ENCODE data around the gene GLRA2.
"Not testable (repeated sequence)": the region's sequence is repeated elsewhere in the genome, so short reads cannot be mapped to it uniquely, and the experiment has no call there.

GLRA2 gene

GRCh38 chrX:14598330-14598729, 69.0 kb downstream of the GLRA2 start:
- Histone ChIP-seq H3K27ac (ENCODE audit: low read length) (no peak overlapping the region), H3K36me3 (ENCODE audit: insufficient read depth, low read depth, low read length) (no peaks in the 10 kb centered on the region), H3K9me3 (ENCODE audit: insufficient read depth, low read depth, low read length) (no peaks in the 10 kb centered on the region), H3K4me1 (ENCODE audit: insufficient read depth, low read length) (peaks cover 9% of the 10 kb centered on the region; the same call in 1 of the 2 replicates), H3K9ac (ENCODE audit: low read depth, low read length) (no peak overlapping the region), H3K27me3 (ENCODE audit: insufficient read depth, low read length) (no peaks in the 10 kb centered on the region), H3K4me3 (ENCODE audit: low read length) (no peak overlapping the region)

DNA sequence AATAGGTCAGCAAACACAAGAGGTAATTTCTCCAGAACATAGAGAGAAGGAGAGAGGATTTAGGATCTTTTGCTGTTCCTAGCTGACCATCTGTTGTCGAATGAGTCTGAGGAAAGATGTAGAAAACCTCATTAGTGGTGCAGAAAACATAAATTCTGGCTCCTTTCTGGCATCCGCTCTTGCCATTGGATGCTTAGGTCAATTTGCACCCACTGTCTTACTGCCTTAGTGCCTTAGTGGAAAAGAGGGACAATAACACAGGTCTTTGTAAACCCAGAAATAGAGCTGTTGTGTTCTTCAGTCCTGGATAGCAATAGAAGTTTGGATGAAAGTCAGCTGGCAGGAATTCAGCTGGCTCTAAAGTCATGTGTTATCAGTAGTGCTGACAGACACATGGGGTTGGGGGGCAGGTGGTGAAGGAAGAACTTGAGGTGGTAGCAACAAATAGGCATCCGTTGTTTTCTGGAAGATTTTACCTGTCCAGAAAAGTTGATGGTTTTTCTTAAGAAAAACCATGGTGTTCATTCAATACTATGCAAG, 78.2 kb downstream of the GLRA2 start:
- Histone ChIP-seq H3K36me3 (ENCODE audit: insufficient read depth, low read depth, low read length) (no peaks in the 10 kb centered on the region), H3K27ac (ENCODE audit: low read length) (no peak overlapping the region), H3K4me1 (ENCODE audit: insufficient read depth, low read length) (no peaks in the 10 kb centered on the region), H3K4me3 (ENCODE audit: low read length) (no peak overlapping the region), H3K9me3 (ENCODE audit: insufficient read depth, low read depth, low read length) (no peaks in the 10 kb centered on the region), H3K9ac (ENCODE audit: low read depth, low read length) (no peak overlapping the region), H3K27me3 (ENCODE audit: insufficient read depth, low read length) (no peaks in the 10 kb centered on the region)

GRCh38 chrX:14612450-14612849, 83.1 kb downstream of the GLRA2 start:
- H3K9me3 ChIP-seq (ENCODE audit: insufficient read depth, low read depth, low read length); H3K4me1 ChIP-seq (ENCODE audit: insufficient read depth, low read length); H3K4me3 ChIP-seq (ENCODE audit: low read length); H3K36me3 ChIP-seq (ENCODE audit: insufficient read depth, low read depth, low read length); H3K27ac ChIP-seq (ENCODE audit: low read length); H3K27me3 ChIP-seq (ENCODE audit: insufficient read depth, low read length); H3K9ac ChIP-seq (ENCODE audit: low read depth, low read length): not testable (repeated sequence)

DNA sequence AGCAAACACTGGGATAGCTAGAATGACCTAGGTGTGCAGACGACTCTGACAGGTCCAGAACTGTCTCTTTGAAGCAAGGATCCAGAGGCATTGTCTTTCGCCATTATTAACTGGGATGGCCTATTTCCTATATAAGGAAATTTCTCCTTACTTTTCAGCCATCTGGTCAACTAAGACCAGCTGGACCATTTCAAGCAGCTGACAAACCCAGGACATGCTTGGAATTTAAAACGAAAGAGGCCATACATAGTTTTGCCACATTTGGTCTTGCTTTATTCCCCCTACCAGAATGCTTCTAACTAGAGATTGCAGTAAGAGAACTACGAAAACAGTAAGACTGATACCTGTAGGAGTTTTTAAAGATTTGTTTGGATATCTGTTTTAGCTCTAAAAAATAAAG, 87.0 kb downstream of the GLRA2 start:
- no peak overlapping the region for H3K4me3 ChIP-seq (ENCODE audit: low read length)
- no peaks in the 10 kb centered on the region for H3K36me3 ChIP-seq (ENCODE audit: insufficient read depth, low read depth, low read length)
- no peak overlapping the region for H3K27ac ChIP-seq (ENCODE audit: low read length)
- H3K4me1 ChIP-seq (ENCODE audit: insufficient read depth, low read length) = no peaks in the 10 kb centered on the region
- no peaks in the 10 kb centered on the region for H3K27me3 ChIP-seq (ENCODE audit: insufficient read depth, low read length)
- H3K9me3 ChIP-seq (ENCODE audit: insufficient read depth, low read depth, low read length) = no peaks in the 10 kb centered on the region
- H3K9ac ChIP-seq (ENCODE audit: low read depth, low read length) = no peak overlapping the region

- H3K4me3 ChIP-seq (ENCODE audit: low read length) = no peak overlapping the region
- H3K4me1 ChIP-seq (ENCODE audit: insufficient read depth, low read length) = no peaks in the 10 kb centered on the region
- H3K36me3 ChIP-seq (ENCODE audit: insufficient read depth, low read depth, low read length) = no peaks in the 10 kb centered on the region
- no peak overlapping the region for H3K27ac ChIP-seq (ENCODE audit: low read length)
- H3K27me3 ChIP-seq (ENCODE audit: insufficient read depth, low read length) = no peaks in the 10 kb centered on the region
- H3K9ac ChIP-seq (ENCODE audit: low read depth, low read length) = no peak overlapping the region
- H3K9me3 ChIP-seq (ENCODE audit: insufficient read depth, low read depth, low read length) = no peaks in the 10 kb centered on the region
Observed at GRCh38 chrX:14616836-14617235, 87.5 kb downstream of the GLRA2 start.

DNA sequence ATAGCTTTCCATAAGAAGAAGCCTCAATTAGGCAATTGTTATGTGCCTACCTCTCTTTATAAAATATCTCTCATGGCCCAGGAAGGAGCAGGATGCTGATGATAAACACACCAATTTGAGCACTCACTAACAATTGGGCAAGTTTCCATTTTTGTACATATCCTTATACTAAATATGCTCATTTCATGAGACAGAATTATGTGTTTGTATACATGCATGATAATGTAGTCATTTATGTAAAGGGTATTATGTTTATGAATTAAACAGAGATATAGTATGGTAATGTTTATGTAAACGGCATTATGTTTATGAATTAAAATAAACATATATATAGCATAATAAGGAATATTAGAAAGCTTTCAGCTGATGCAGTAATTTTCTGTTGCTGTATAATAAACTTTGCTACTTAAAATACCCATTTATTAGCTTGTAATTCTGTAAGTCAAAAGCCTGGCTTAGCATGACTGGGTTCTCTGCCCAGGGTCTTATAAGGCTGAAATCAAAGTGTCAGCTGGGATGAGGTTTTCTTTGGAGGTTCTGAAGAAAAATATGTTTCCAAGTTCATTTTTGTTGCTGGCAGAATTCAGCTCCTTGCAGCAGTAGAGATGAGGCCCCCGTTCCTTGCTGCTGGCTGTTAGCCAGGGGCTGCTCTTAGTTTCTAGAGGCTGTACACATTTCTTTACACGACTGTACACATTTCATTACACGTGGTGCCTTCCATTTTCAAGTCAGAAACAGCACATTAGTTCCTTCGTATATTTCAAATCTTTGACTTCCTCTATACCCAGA, 89.0 kb downstream of the GLRA2 start:
- Histone ChIP-seq H3K9me3 (ENCODE audit: insufficient read depth, low read depth, low read length) (no peaks in the 10 kb centered on the region), H3K36me3 (ENCODE audit: insufficient read depth, low read depth, low read length) (no peaks in the 10 kb centered on the region), H3K27me3 (ENCODE audit: insufficient read depth, low read length) (no peaks in the 10 kb centered on the region), H3K4me3 (ENCODE audit: low read length) (no peak overlapping the region), H3K27ac (ENCODE audit: low read length) (no peak overlapping the region), H3K9ac (ENCODE audit: low read depth, low read length) (no peak overlapping the region), H3K4me1 (ENCODE audit: insufficient read depth, low read length) (no peaks in the 10 kb centered on the region)

GRCh38 chrX:14630733-14631132, 101.4 kb downstream of the GLRA2 start:
- Histone ChIP-seq H3K9me3 (ENCODE audit: insufficient read depth, low read depth, low read length) (no peaks in the 10 kb centered on the region), H3K9ac (ENCODE audit: low read depth, low read length) (no peak overlapping the region), H3K36me3 (ENCODE audit: insufficient read depth, low read depth, low read length) (no peaks in the 10 kb centered on the region), H3K4me1 (ENCODE audit: insufficient read depth, low read length) (no peaks in the 10 kb centered on the region), H3K27me3 (ENCODE audit: insufficient read depth, low read length) (no peaks in the 10 kb centered on the region), H3K4me3 (ENCODE audit: low read length) (no peak overlapping the region), H3K27ac (ENCODE audit: low read length) (no peak overlapping the region)

DNA sequence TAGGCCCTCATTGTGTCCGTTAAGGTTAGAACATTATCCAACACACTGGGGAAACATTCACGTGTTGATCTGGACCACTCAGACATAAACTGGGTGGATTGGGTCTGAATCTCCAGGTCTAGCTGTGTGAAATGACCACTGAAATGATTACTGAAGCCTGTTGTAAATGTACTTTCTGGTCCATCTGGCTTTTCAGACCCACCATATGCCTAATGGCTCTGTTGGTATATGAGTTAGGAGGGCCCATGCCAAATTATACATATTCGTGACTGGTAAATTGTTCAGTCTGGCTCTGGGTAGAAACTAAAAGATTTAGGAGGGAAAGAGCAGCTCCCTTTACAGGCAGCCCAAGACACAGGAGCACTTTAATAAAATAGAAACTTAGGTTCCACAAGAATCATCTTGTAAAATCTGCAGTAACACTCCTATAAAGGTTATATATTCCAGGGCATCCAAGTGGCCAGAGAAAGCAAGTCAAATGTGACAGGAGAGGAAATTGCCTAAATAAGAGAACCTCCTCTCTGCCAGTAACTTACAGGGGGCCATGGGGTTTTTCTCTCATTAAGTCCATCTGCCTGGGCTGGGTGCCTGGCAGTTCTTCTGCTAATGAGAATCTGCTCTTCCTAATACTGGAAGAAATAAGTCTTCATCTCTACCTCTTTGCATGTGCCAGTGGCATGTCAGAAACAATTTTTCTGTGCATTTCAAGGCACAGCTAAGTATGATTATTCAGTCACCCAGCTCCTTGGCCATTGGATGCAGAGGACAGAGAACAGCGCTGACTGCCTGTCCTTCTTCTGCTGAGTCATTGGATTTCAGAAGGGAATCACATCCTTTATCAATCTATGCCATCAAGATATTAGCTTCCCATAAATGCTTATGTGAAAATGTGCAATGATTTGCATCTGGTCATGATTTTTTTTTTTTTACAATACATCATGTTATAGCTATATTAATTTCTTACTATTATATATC, 112.6 kb downstream of the GLRA2 start:
- H3K9ac ChIP-seq (ENCODE audit: low read depth, low read length) = no peak overlapping the region
- no peaks in the 10 kb centered on the region for H3K36me3 ChIP-seq (ENCODE audit: insufficient read depth, low read depth, low read length)
- no peaks in the 10 kb centered on the region for H3K4me1 ChIP-seq (ENCODE audit: insufficient read depth, low read length)
- no peak overlapping the region for H3K27ac ChIP-seq (ENCODE audit: low read length)
- no peak overlapping the region for H3K4me3 ChIP-seq (ENCODE audit: low read length)
- H3K9me3 ChIP-seq (ENCODE audit: insufficient read depth, low read depth, low read length) = no peaks in the 10 kb centered on the region
- no peaks in the 10 kb centered on the region for H3K27me3 ChIP-seq (ENCODE audit: insufficient read depth, low read length)

DNA sequence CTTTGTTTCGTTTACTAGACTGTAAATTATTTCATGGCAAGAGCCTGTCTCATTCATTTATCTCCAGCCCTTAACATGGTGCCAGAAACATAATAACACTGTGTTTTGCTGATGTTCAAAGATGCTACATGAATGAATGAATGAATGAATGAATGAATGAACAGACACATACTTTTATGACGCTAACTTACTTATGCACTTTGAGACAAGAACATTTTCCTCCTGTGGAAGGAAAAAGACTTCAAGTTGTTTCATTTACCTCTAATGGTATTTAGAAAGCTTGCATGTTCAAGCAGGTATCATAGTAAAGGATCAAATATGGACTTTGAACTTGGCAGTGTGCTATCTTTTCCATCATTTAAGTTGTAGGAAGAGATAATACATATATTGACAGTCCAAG, 131.6 kb downstream of the GLRA2 start:
- Histone ChIP-seq H3K9me3 (ENCODE audit: insufficient read depth, low read depth, low read length) (no peaks in the 10 kb centered on the region), H3K36me3 (ENCODE audit: insufficient read depth, low read depth, low read length) (no peaks in the 10 kb centered on the region), H3K27ac (ENCODE audit: low read length) (no peak overlapping the region), H3K4me3 (ENCODE audit: low read length) (no peak overlapping the region), H3K4me1 (ENCODE audit: insufficient read depth, low read length) (no peaks in the 10 kb centered on the region), H3K27me3 (ENCODE audit: insufficient read depth, low read length) (no peaks in the 10 kb centered on the region), H3K9ac (ENCODE audit: low read depth, low read length) (no peak overlapping the region)

GRCh38 chrX:14670819-14671218, 141.5 kb downstream of the GLRA2 start:
- no peak overlapping the region for H3K9ac ChIP-seq (ENCODE audit: low read depth, low read length)
- no peaks in the 10 kb centered on the region; the same call in 1 of the 2 replicates for H3K4me1 ChIP-seq (ENCODE audit: insufficient read depth, low read length)
- no peak overlapping the region for H3K4me3 ChIP-seq (ENCODE audit: low read length)
- H3K9me3 ChIP-seq (ENCODE audit: insufficient read depth, low read depth, low read length) = no peaks in the 10 kb centered on the region
- H3K27ac ChIP-seq (ENCODE audit: low read length) = no peak overlapping the region
- H3K36me3 ChIP-seq (ENCODE audit: insufficient read depth, low read depth, low read length) = no peaks in the 10 kb centered on the region
- no peaks in the 10 kb centered on the region for H3K27me3 ChIP-seq (ENCODE audit: insufficient read depth, low read length)

- no peaks in the 10 kb centered on the region for H3K9me3 ChIP-seq (ENCODE audit: insufficient read depth, low read depth, low read length)
- no peak overlapping the region for H3K9ac ChIP-seq (ENCODE audit: low read depth, low read length)
- H3K27ac ChIP-seq (ENCODE audit: low read length) = no peak overlapping the region
- H3K36me3 ChIP-seq (ENCODE audit: insufficient read depth, low read depth, low read length) = no peaks in the 10 kb centered on the region
- H3K4me1 ChIP-seq (ENCODE audit: insufficient read depth, low read length) = no peaks in the 10 kb centered on the region; the same call in 1 of the 2 replicates
- H3K4me3 ChIP-seq (ENCODE audit: low read length) = no peak overlapping the region
- no peaks in the 10 kb centered on the region for H3K27me3 ChIP-seq (ENCODE audit: insufficient read depth, low read length)
Observed at GRCh38 chrX:14672611-14673172, 143.4 kb downstream of the GLRA2 start.
